ENCODE data around the gene NGFR.

NGFR gene

GRCh38 chr17:49480836-49481615 is 14.1 kb upstream of the NGFR start:
- peaks cover 86% of the 10 kb centered on the region for H3K27me3 Mint-ChIP-seq
- H3K4me3 Mint-ChIP-seq = no peak overlapping the region
- H3K36me3 Mint-ChIP-seq (ENCODE audit: low read depth) = no peaks in the 10 kb centered on the region
- H3K9me3 Mint-ChIP-seq = no peaks in the 10 kb centered on the region
- no peak overlapping the region for H3K27ac Mint-ChIP-seq
- intact Hi-C loops (cut with micrococcal nuclease) = no loop called here
- H3K4me1 Mint-ChIP-seq (ENCODE audit: low read depth) = peaks cover 43% of the 10 kb centered on the region

- intact Hi-C loops (cut with micrococcal nuclease) = no loop called here
- Mint-ChIP-seq H3K36me3 (ENCODE audit: low read depth) (no peaks in the 10 kb centered on the region), H3K4me3 (no peak overlapping the region), H3K4me1 (ENCODE audit: low read depth) (peaks cover 50% of the 10 kb centered on the region), H3K27ac (no peak overlapping the region), H3K27me3 (peaks cover 83% of the 10 kb centered on the region), H3K9me3 (no peaks in the 10 kb centered on the region)
These were observed 12.8 kb upstream of the NGFR start for GRCh38 chr17:49482144-49482817.

- Mint-ChIP-seq H3K9me3 (no peaks in the 10 kb centered on the region), H3K27ac (no peak overlapping the region), H3K27me3 (peaks cover 85% of the 10 kb centered on the region), H3K36me3 (ENCODE audit: low read depth) (no peaks in the 10 kb centered on the region), H3K4me3 (no peak overlapping the region), H3K4me1 (ENCODE audit: low read depth) (peaks cover 50% of the 10 kb centered on the region)
- intact Hi-C loops (cut with micrococcal nuclease) = no loop called here
These were observed 11.2 kb upstream of the NGFR start for GRCh38 chr17:49483599-49484509.

GRCh38 chr17:49484588-49484987 is 10.5 kb upstream of the NGFR start:
- H3K27ac Mint-ChIP-seq = no peak overlapping the region
- H3K4me3 Mint-ChIP-seq = no peak overlapping the region
- H3K27me3 Mint-ChIP-seq = peaks cover 84% of the 10 kb centered on the region
- intact Hi-C loops (cut with micrococcal nuclease) = no loop called here
- H3K36me3 Mint-ChIP-seq (ENCODE audit: low read depth) = no peaks in the 10 kb centered on the region
- no peaks in the 10 kb centered on the region for H3K9me3 Mint-ChIP-seq
- peaks cover 50% of the 10 kb centered on the region for H3K4me1 Mint-ChIP-seq (ENCODE audit: low read depth)

- H3K4me3 Mint-ChIP-seq = peak overlapping the region; percentile 18
- intact Hi-C loops (cut with micrococcal nuclease) = no loop called here
- H3K27me3 Mint-ChIP-seq = peaks cover 86% of the 10 kb centered on the region
- no peaks in the 10 kb centered on the region for H3K9me3 Mint-ChIP-seq
- H3K4me1 Mint-ChIP-seq (ENCODE audit: low read depth) = peaks cover 51% of the 10 kb centered on the region
- no peaks in the 10 kb centered on the region for H3K36me3 Mint-ChIP-seq (ENCODE audit: low read depth)
- no peak overlapping the region for H3K27ac Mint-ChIP-seq
These were observed 9.0 kb upstream of the NGFR start for GRCh38 chr17:49486012-49486641.

GRCh38 chr17:49487183-49487582 is 7.9 kb upstream of the NGFR start:
- H3K9me3 Mint-ChIP-seq = no peaks in the 10 kb centered on the region
- H3K4me3 Mint-ChIP-seq = no peak overlapping the region
- peaks cover 92% of the 10 kb centered on the region for H3K27me3 Mint-ChIP-seq
- peaks cover 48% of the 10 kb centered on the region for H3K4me1 Mint-ChIP-seq (ENCODE audit: low read depth)
- intact Hi-C loops (cut with micrococcal nuclease) = no loop called here
- H3K27ac Mint-ChIP-seq = no peak overlapping the region
- no peaks in the 10 kb centered on the region for H3K36me3 Mint-ChIP-seq (ENCODE audit: low read depth)

GRCh38 chr17:49488612-49489011 is 6.5 kb upstream of the NGFR start:
- intact Hi-C loops (cut with micrococcal nuclease) = no loop called here
- Mint-ChIP-seq H3K9me3 (no peaks in the 10 kb centered on the region), H3K27me3 (peaks cover 90% of the 10 kb centered on the region), H3K4me1 (ENCODE audit: low read depth) (peaks cover 35% of the 10 kb centered on the region), H3K36me3 (ENCODE audit: low read depth) (no peaks in the 10 kb centered on the region), H3K4me3 (no peak overlapping the region), H3K27ac (no peak overlapping the region)

- Mint-ChIP-seq H3K4me3 (no peak overlapping the region), H3K9me3 (no peaks in the 10 kb centered on the region), H3K27me3 (peaks cover 90% of the 10 kb centered on the region), H3K27ac (no peak overlapping the region), H3K4me1 (ENCODE audit: low read depth) (peaks cover 28% of the 10 kb centered on the region), H3K36me3 (ENCODE audit: low read depth) (no peaks in the 10 kb centered on the region)
- intact Hi-C loops (cut with micrococcal nuclease) = no loop called here
These were observed 5.7 kb upstream of the NGFR start for GRCh38 chr17:49489348-49489747.

GRCh38 chr17:49490276-49490675 is 4.8 kb upstream of the NGFR start:
- H3K27me3 Mint-ChIP-seq = peaks cover 89% of the 10 kb centered on the region
- H3K9me3 Mint-ChIP-seq = no peaks in the 10 kb centered on the region
- intact Hi-C loops (cut with micrococcal nuclease) = no loop called here

GRCh38 chr17:49491192-49491769 is 3.8 kb upstream of the NGFR start:
- no peak overlapping the region for H3K4me3 Mint-ChIP-seq
- intact Hi-C loops (cut with micrococcal nuclease) = no loop called here
- H3K4me1 Mint-ChIP-seq (ENCODE audit: low read depth) = peaks cover 28% of the 10 kb centered on the region
- no peaks in the 10 kb centered on the region for H3K36me3 Mint-ChIP-seq (ENCODE audit: low read depth)
- H3K27ac Mint-ChIP-seq = no peak overlapping the region
- no peaks in the 10 kb centered on the region for H3K9me3 Mint-ChIP-seq
- H3K27me3 Mint-ChIP-seq = peaks cover 91% of the 10 kb centered on the region

More at GRCh38 chr17:49490276-49490675, 4.8 kb upstream of the NGFR start:
- H3K4me1 Mint-ChIP-seq (ENCODE audit: low read depth) = peaks cover 28% of the 10 kb centered on the region
- H3K27ac Mint-ChIP-seq = no peak overlapping the region
- no peak overlapping the region for H3K4me3 Mint-ChIP-seq
- no peaks in the 10 kb centered on the region for H3K36me3 Mint-ChIP-seq (ENCODE audit: low read depth)

- H3K27me3 Mint-ChIP-seq = peaks cover 92% of the 10 kb centered on the region
These were observed 601 bp upstream of the NGFR start for GRCh38 chr17:49494399-49494985.

GRCh38 chr17:49495842-49496182 is 719 bp downstream of the NGFR start:
- peak overlapping the region; percentile 87 for H3K4me3 Mint-ChIP-seq
- no peaks in the 10 kb centered on the region for H3K36me3 Mint-ChIP-seq (ENCODE audit: low read depth)
- peaks cover 92% of the 10 kb centered on the region for H3K27me3 Mint-ChIP-seq
- H3K9me3 Mint-ChIP-seq = no peaks in the 10 kb centered on the region
- intact Hi-C loops (cut with micrococcal nuclease) = no loop called here
- peaks cover 29% of the 10 kb centered on the region for H3K4me1 Mint-ChIP-seq (ENCODE audit: low read depth)
- H3K27ac Mint-ChIP-seq = no peak overlapping the region

More at GRCh38 chr17:49494399-49494985, 601 bp upstream of the NGFR start:
- Mint-ChIP-seq H3K4me3 (peak overlapping the region; percentile 87), H3K9me3 (no peaks in the 10 kb centered on the region), H3K27ac (no peak overlapping the region), H3K4me1 (ENCODE audit: low read depth) (peaks cover 34% of the 10 kb centered on the region), H3K36me3 (ENCODE audit: low read depth) (no peaks in the 10 kb centered on the region)
- intact Hi-C loops (cut with micrococcal nuclease) = no loop called here

Measured in dendritic cell treated with granulocyte-macrophage colony-stimulating factor and Interleukin-4, amounts not matched to agents 40 ng/mL and 50 ng/mL, for 4 days (primary cell).